ENCODE measurements around the gene DUSP15.

DNA sequence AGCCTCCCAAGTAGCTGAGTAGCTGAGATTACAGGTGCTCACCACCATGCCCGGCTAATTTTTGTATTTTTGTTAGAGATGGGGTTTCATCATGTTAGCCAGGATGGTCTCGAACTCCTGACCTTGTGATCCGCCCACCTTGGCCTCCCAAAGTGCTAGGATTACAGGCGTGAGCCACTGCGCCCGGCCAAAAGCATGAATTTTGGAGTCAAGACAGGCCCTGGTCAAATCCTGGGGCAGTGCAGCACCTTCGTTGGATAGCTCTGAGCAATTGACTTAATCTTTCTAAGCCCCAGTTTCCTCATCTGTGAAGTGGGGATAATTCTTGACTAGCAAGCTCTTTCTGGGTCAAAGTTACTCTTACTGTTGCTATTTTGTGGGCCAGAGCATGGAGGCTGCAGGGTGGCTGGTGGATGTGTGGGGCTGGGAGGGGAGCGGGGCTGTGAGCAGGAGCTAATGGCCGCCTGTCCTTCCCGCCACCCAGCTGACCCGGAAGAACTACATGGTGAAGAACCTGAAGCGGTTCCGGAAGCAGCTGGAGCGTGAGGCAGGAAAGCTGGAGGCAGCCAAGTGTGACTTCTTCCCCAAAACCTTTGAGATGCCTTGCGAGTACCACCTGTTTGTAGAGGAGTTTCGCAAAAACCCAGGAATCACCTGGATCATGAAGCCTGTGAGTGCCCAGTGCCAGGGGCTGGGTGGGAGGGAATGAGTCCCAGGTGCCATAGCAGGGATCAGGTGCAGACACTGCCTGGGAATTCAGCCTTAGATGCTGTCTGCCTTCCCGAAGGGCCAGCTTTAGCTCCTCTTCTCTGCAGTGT, 39.1 kb upstream of the DUSP15 start:
- TF ChIP-seq, protein P1, sequence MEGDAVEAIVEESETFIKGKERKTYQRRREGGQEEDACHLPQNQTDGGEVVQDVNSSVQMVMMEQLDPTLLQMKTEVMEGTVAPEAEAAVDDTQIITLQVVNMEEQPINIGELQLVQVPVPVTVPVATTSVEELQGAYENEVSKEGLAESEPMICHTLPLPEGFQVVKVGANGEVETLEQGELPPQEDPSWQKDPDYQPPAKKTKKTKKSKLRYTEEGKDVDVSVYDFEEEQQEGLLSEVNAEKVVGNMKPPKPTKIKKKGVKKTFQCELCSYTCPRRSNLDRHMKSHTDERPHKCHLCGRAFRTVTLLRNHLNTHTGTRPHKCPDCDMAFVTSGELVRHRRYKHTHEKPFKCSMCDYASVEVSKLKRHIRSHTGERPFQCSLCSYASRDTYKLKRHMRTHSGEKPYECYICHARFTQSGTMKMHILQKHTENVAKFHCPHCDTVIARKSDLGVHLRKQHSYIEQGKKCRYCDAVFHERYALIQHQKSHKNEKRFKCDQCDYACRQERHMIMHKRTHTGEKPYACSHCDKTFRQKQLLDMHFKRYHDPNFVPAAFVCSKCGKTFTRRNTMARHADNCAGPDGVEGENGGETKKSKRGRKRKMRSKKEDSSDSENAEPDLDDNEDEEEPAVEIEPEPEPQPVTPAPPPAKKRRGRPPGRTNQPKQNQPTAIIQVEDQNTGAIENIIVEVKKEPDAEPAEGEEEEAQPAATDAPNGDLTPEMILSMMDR (IDR thresholded peaks at IDR 0.05): no peak
- TF ChIP-seq EZH2phosphoT487 (IDR thresholded peaks at IDR 0.05): no peak
- TF ChIP-seq EZH2 (IDR thresholded peaks at IDR 0.05): no peak

Measured in neural progenitor cell (in vitro differentiated cells).